ENCODE measurements around the gene LAMB2.

GRCh38 chr3:49135499-49135898 is 2.6 kb upstream of the LAMB2 start:
- TF ChIP-seq TAF1 (IDR thresholded peaks at IDR 0.05; ENCODE audit: low read depth) = no peak
- TF ChIP-seq YY1 (IDR thresholded peaks at IDR 0.05; ENCODE audit: low read depth) = no peak

Measured in Ishikawa (cell line).